Neuronal stem cell (in vitro differentiated cells): ENCODE data around the gene L3MBTL4.

Experiments
- DNase-seq: peaks from one replicate; pipeline ENCODE4 v3.0.0-alpha.2; 2013; ENCODE audit warnings: low spot score
- H2AFZ ChIP-seq: one replicate; pipeline ENCODE4 v1.6.1; 2013; ENCODE audit warnings: mild to moderate bottlenecking, low read length, inconsistent platforms
- H2AK5ac ChIP-seq: 2 replicates; pipeline ENCODE4 v1.6.1; 2013; ENCODE audit warnings: low read depth, mild to moderate bottlenecking, inconsistent platforms, low read length, moderate library complexity, mixed read lengths
- H2BK120ac ChIP-seq: 2 replicates; pipeline ENCODE4 v1.6.1; 2013; ENCODE audit warnings: low read depth, mild to moderate bottlenecking, inconsistent platforms, low read length, moderate library complexity, mixed read lengths
- H2BK12ac ChIP-seq: one replicate; pipeline ENCODE4 v1.6.1; 2013; ENCODE audit warnings: low read length, inconsistent platforms
- H2BK15ac ChIP-seq: 2 replicates; pipeline ENCODE4 v1.6.1; 2013; ENCODE audit warnings: mild to moderate bottlenecking, low read length, inconsistent platforms, mixed read lengths
- H2BK5ac ChIP-seq: one replicate; pipeline ENCODE4 v1.6.1; 2013; ENCODE audit warnings: inconsistent platforms, mild to moderate bottlenecking, low read length, moderate library complexity
- H3K14ac ChIP-seq: one replicate; pipeline ENCODE4 v1.6.1; 2013; ENCODE audit warnings: low read length, inconsistent platforms
- H3K18ac ChIP-seq: 2 replicates; pipeline ENCODE4 v1.6.1; 2013; ENCODE audit warnings: low read length, inconsistent platforms
- H3K23ac ChIP-seq: 2 replicates; pipeline ENCODE4 v1.6.1; 2013; ENCODE audit warnings: low read depth, mild to moderate bottlenecking, mixed read lengths, low read length, inconsistent platforms; ENCODE audit not compliant: poor library complexity
- H3K27ac ChIP-seq: replicated peaks from 3 replicates; pipeline ENCODE4 v1.5.1; 2013; ENCODE audit warnings: low read length, inconsistent platforms
- H3K27me3 ChIP-seq, 3 experiments: 2 replicates each; pipeline ENCODE4 v1.6.1; 2013; ENCODE audit warnings: low read length in 3 of 3, mild to moderate bottlenecking in 2 of 3, inconsistent platforms in 1 of 3, low read depth in 1 of 3, mixed read lengths in 1 of 3, moderate library complexity in 1 of 3; ENCODE audit not compliant: control insufficient read depth in 3 of 3, insufficient read depth in 3 of 3
- H3K36me3 ChIP-seq, 2 donors: replicated peaks in 1 of 2; 2 replicates each; pipeline ENCODE4 v1.6.1; 2013; ENCODE audit warnings: low read length in 2 of 2; ENCODE audit not compliant: control insufficient read depth in 2 of 2, insufficient read depth in 2 of 2
- H3K4ac ChIP-seq: 2 replicates; pipeline ENCODE4 v1.6.1; 2013; ENCODE audit warnings: inconsistent platforms, mild to moderate bottlenecking, low read length, moderate library complexity
- H3K4me1 ChIP-seq, 2 donors: 1 replicate in 1 of 2; 2 replicates in 1 of 2; pipeline ENCODE4 v1.6.1; 2013; ENCODE audit warnings: low read length in 2 of 2, low read depth in 1 of 2; ENCODE audit not compliant: control insufficient read depth in 2 of 2, insufficient read depth in 1 of 2
- H3K4me2 ChIP-seq: one replicate; pipeline ENCODE4 v1.6.1; 2013; ENCODE audit warnings: mild to moderate bottlenecking, low read length, inconsistent platforms; ENCODE audit not compliant: insufficient read depth, poor library complexity, severe bottlenecking
- H3K4me3 ChIP-seq, 2 donors: 2 replicates each; pipeline ENCODE4 v1.5.1; 2013; ENCODE audit warnings: low read length in 2 of 2, mild to moderate bottlenecking in 2 of 2, inconsistent platforms in 1 of 2, moderate library complexity in 1 of 2
- H3K79me1 ChIP-seq: one replicate; pipeline ENCODE4 v1.6.1; 2013; ENCODE audit warnings: low read depth, mild to moderate bottlenecking, inconsistent platforms, low read length, moderate library complexity
- H3K9ac ChIP-seq: one replicate; pipeline ENCODE4 v1.6.1; 2013; ENCODE audit warnings: mild to moderate bottlenecking, low read depth, low read length, inconsistent platforms; ENCODE audit not compliant: poor library complexity
- H3K9me3 ChIP-seq, 2 donors: replicated peaks in 1 of 2; 2 replicates each; pipeline versions ENCODE3 to v1.6.1; 2013; ENCODE audit warnings: low read length in 2 of 2, mild to moderate bottlenecking in 2 of 2, inconsistent platforms in 1 of 2, low read depth in 1 of 2, mixed read lengths in 1 of 2, moderate library complexity in 1 of 2; ENCODE audit not compliant: control insufficient read depth in 2 of 2, insufficient read depth in 1 of 2
- H4K8ac ChIP-seq: one replicate; pipeline ENCODE4 v1.6.1; 2013; ENCODE audit warnings: low read depth, mild to moderate bottlenecking, inconsistent platforms, low read length, moderate library complexity
- H4K91ac ChIP-seq: one replicate; pipeline ENCODE4 v1.6.1; 2013; ENCODE audit warnings: low read length, low read depth, mild to moderate bottlenecking, inconsistent platforms; ENCODE audit not compliant: poor library complexity
- WGBS, 2 donors: extraction: QIAGEN DNeasy Blood & Tissue Kit; methylation state at CpG; one replicate each; pipeline ENCODE4 v1.1.7; 2013; ENCODE audit warnings: missing lambda C conversion rate in 2 of 2, mixed read lengths in 1 of 2; ENCODE audit not compliant: insufficient read length in 2 of 2, insufficient replicate concordance in 1 of 2; ENCODE audit errors: extremely low coverage in 2 of 2; 5-methylcytosine and 5-hydroxymethylcytosine counted together

The L3MBTL4 gene

GRCh38 chr18:6021306-6022073 is 393.2 kb downstream of the L3MBTL4 start:
- Histone ChIP-seq H3K27me3 (no peaks in the 10 kb centered on the region), H2BK12ac (no peak overlapping the region), H3K4me2 (no peak overlapping the region), H3K4ac (no peak overlapping the region), H3K27ac (no peak overlapping the region), H4K8ac (no peak overlapping the region), H2BK5ac (no peak overlapping the region), H2BK15ac (no peak overlapping the region), H3K36me3 (no peaks in the 10 kb centered on the region), H3K9me3 (no peaks in the 10 kb centered on the region), H3K4me3 (peak overlapping the region in 1 of 2 donors; percentile 16), H2AK5ac (no peak overlapping the region), H3K9ac (no peak overlapping the region), H4K91ac (no peak overlapping the region), H2BK120ac (no peak overlapping the region), H3K23ac (no peak overlapping the region), H3K18ac (no peak overlapping the region), H2AFZ (peak overlapping the region; percentile 88), H3K79me1 (no peaks in the 10 kb centered on the region), H3K4me1 (peaks cover 3 to 15% of the 10 kb centered on the region in 2 donors), H3K14ac (no peak overlapping the region)
- WGBS, 2 donors = no CpG with 5 or more reads among the region's 12 CpGs
- DNase-seq = no peak

DNA sequence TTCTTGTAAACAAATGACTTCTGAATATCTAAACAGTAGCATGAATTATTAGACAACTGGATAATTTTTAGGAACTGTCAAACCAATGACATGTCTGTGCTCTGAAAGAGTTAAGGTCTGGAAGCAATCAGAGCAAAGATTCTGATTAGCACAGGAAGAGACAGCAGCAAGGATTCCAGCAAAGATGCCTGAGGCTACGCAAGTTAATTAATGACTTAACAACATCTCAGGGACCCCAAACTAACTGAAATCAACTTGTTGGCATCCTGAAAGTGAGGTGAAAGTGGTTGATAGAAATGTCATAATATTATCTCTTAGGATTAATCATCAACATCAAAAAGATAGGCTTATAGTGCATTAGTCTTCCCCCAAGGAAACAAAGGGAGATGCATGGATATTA is 396.0 kb downstream of the L3MBTL4 start:
- no peak overlapping the region for H3K14ac ChIP-seq
- H2BK5ac ChIP-seq = no peak overlapping the region
- H4K8ac ChIP-seq = no peak overlapping the region
- H3K4me2 ChIP-seq = no peak overlapping the region
- H2AFZ ChIP-seq = no peak overlapping the region
- no peak for DNase-seq
- no peak overlapping the region for H2BK120ac ChIP-seq
- no peak overlapping the region for H2BK15ac ChIP-seq
- H3K18ac ChIP-seq = no peak overlapping the region
- H3K9me3 ChIP-seq = no peaks in the 10 kb centered on the region
- no peak overlapping the region for H3K4ac ChIP-seq
- no peak overlapping the region for H4K91ac ChIP-seq
- no peak overlapping the region for H3K4me3 ChIP-seq
- H2BK12ac ChIP-seq = no peak overlapping the region
- no peaks in the 10 kb centered on the region for H3K79me1 ChIP-seq
- no peak overlapping the region for H3K9ac ChIP-seq
- H3K4me1 ChIP-seq = peaks cover 3 to 15% of the 10 kb centered on the region in 2 donors
- H2AK5ac ChIP-seq = no peak overlapping the region
- no peaks in the 10 kb centered on the region for H3K36me3 ChIP-seq
- H3K23ac ChIP-seq = no peak overlapping the region
- no CpG with 5 or more reads among the region's 1 CpG for WGBS, 2 donors
- no peak overlapping the region for H3K27ac ChIP-seq
- no peaks in the 10 kb centered on the region for H3K27me3 ChIP-seq

DNA sequence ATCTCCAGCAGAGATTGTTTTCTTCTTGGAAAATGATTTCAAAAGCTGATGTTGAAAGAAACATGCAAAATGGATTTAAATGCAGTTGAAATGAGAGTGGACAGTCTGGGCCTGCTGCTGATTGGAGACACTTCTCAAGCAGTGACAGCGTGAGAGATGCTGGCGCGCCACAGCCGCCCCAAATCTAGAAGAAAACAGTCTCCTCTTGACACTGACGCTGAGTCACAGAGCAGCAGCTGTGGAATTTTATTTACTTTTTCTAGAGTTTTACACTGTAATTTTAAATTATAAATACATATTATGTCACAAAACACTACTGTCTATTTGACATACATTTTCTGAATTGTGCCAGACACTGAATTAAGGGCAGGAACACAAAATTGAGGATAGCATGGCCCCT is 397.5 kb downstream of the L3MBTL4 start:
- no peak overlapping the region for H3K27ac ChIP-seq
- H3K4ac ChIP-seq = no peak overlapping the region
- H3K4me1 ChIP-seq = peaks cover 0 to 6% of the 10 kb centered on the region in 2 donors
- H2BK15ac ChIP-seq = no peak overlapping the region
- H2BK12ac ChIP-seq = no peak overlapping the region
- no peaks in the 10 kb centered on the region for H3K27me3 ChIP-seq
- no peak overlapping the region for H3K9ac ChIP-seq
- no peak overlapping the region for H2AFZ ChIP-seq
- H3K18ac ChIP-seq = no peak overlapping the region
- no peaks in the 10 kb centered on the region for H3K79me1 ChIP-seq
- WGBS, 2 donors = no CpG with 5 or more reads among the region's 5 CpGs
- no peak overlapping the region for H2BK5ac ChIP-seq
- H3K4me3 ChIP-seq = no peak overlapping the region
- H3K9me3 ChIP-seq = no peaks in the 10 kb centered on the region
- no peak overlapping the region for H2AK5ac ChIP-seq
- no peak overlapping the region for H4K91ac ChIP-seq
- H3K4me2 ChIP-seq = no peak overlapping the region
- H3K36me3 ChIP-seq = no peaks in the 10 kb centered on the region
- no peak for DNase-seq
- no peak overlapping the region for H3K14ac ChIP-seq
- no peak overlapping the region for H2BK120ac ChIP-seq
- no peak overlapping the region for H3K23ac ChIP-seq
- H4K8ac ChIP-seq = no peak overlapping the region

- no CpG with 5 or more reads among the region's 5 CpGs for WGBS, 2 donors
- Histone ChIP-seq H2BK5ac (no peak overlapping the region), H2BK15ac (no peak overlapping the region), H3K9me3 (no peaks in the 10 kb centered on the region), H3K4me2 (no peak overlapping the region), H3K4ac (no peak overlapping the region), H3K36me3 (no peaks in the 10 kb centered on the region), H2AFZ (no peak overlapping the region), H3K4me1 (no peaks in the 10 kb centered on the region), H3K4me3 (no peak overlapping the region), H3K9ac (no peak overlapping the region), H3K14ac (no peak overlapping the region), H2BK120ac (no peak overlapping the region), H4K91ac (no peak overlapping the region), H3K23ac (no peak overlapping the region), H2AK5ac (no peak overlapping the region), H4K8ac (no peak overlapping the region), H3K18ac (no peak overlapping the region), H3K27me3 (no peaks in the 10 kb centered on the region), H2BK12ac (no peak overlapping the region), H3K27ac (no peak overlapping the region), H3K79me1 (no peaks in the 10 kb centered on the region)
- no peak for DNase-seq
Observed at GRCh38 chr18:6015364-6015763, 399.3 kb downstream of the L3MBTL4 start.
